Muscle layer of colon (tissue), 2 donors: ENCODE data around the gene MBD2.
"Not testable (repeated sequence)": the region's sequence is repeated elsewhere in the genome, so short reads cannot be mapped to it uniquely, and the experiment has no call there.

Source experiments
- H3K27ac ChIP-seq: one replicate; pipeline ENCODE4 v1.7.0; 2013; ENCODE audit warnings: low read depth, mild to moderate bottlenecking, low read length, moderate library complexity
- H3K27me3 ChIP-seq, 2 donors: one replicate each; pipeline ENCODE4 v1.7.0; 2013; ENCODE audit warnings: low read length in 2 of 2, mild to moderate bottlenecking in 2 of 2; ENCODE audit not compliant: insufficient read depth in 2 of 2, control insufficient read depth in 1 of 2
- H3K36me3 ChIP-seq: one replicate; pipeline ENCODE4 v1.7.0; 2013; ENCODE audit warnings: mild to moderate bottlenecking, low read length; ENCODE audit not compliant: insufficient read depth
- H3K4me1 ChIP-seq: one replicate; pipeline ENCODE4 v1.7.0; 2013; ENCODE audit warnings: mild to moderate bottlenecking, low read length; ENCODE audit not compliant: insufficient read depth
- H3K4me3 ChIP-seq, 2 donors: one replicate each; pipeline ENCODE4 v1.7.0; 2013; ENCODE audit warnings: low read length in 2 of 2, low read depth in 1 of 2, mild to moderate bottlenecking in 1 of 2, moderate library complexity in 1 of 2
- H3K9ac ChIP-seq: one replicate; pipeline ENCODE4 v1.7.0; 2013; ENCODE audit warnings: low read length
- H3K9me3 ChIP-seq: one replicate; pipeline ENCODE4 v1.7.0; 2013; ENCODE audit warnings: mild to moderate bottlenecking, low read length
- donor health status: abdominal sarcoma.
- donor health status: Adenocarcinoma of cecum.

MBD2 gene, protein sequence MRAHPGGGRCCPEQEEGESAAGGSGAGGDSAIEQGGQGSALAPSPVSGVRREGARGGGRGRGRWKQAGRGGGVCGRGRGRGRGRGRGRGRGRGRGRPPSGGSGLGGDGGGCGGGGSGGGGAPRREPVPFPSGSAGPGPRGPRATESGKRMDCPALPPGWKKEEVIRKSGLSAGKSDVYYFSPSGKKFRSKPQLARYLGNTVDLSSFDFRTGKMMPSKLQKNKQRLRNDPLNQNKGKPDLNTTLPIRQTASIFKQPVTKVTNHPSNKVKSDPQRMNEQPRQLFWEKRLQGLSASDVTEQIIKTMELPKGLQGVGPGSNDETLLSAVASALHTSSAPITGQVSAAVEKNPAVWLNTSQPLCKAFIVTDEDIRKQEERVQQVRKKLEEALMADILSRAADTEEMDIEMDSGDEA

DNA sequence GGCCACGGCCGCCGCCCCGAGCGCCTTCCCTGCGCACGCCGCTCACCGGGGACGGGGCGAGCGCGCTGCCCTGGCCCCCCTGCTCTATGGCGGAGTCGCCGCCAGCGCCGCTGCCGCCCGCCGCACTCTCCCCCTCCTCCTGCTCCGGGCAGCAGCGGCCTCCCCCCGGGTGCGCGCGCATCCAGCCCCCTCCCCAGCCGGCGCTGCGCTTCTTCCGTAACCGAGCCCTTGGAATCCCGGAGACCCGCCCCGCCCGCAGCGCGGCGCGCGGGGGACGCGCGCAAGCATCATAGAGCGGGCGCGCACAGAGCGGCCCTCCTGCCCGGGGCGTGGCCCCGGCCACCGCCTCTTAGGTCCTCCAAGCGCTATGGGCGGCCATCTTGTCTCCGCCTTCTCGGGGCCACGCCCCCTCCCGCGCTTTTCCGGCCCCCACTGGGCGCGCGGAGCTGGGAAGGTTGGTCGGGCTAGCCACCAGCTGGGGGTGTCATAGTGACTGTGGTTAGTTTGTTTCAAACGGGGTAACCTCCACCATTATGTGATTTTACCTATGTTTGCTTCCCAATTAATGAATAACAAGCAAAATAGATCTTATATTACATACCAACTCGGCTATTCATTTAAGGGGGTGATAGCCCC is at the start of gene MBD2:
Gene MBD2 (minus strand): TSS at position 291 of the 636 bp plus-strand sequence. CDS start 110 bp downstream, at position 181.
- H3K4me1 ChIP-seq: peaks cover 17% of the 10 kb centered on the region
- H3K9ac ChIP-seq: no peak within 1 kb of the TSS
- peak within 1 kb of the TSS; percentile 59 for H3K27ac ChIP-seq
- no peaks in the 10 kb centered on the region for H3K27me3 ChIP-seq
- peak within 1 kb of the TSS; percentile 71 for H3K4me3 ChIP-seq
- H3K36me3 ChIP-seq: no peaks in the 10 kb centered on the region
- H3K9me3 ChIP-seq: no peaks in the 10 kb centered on the region

DNA sequence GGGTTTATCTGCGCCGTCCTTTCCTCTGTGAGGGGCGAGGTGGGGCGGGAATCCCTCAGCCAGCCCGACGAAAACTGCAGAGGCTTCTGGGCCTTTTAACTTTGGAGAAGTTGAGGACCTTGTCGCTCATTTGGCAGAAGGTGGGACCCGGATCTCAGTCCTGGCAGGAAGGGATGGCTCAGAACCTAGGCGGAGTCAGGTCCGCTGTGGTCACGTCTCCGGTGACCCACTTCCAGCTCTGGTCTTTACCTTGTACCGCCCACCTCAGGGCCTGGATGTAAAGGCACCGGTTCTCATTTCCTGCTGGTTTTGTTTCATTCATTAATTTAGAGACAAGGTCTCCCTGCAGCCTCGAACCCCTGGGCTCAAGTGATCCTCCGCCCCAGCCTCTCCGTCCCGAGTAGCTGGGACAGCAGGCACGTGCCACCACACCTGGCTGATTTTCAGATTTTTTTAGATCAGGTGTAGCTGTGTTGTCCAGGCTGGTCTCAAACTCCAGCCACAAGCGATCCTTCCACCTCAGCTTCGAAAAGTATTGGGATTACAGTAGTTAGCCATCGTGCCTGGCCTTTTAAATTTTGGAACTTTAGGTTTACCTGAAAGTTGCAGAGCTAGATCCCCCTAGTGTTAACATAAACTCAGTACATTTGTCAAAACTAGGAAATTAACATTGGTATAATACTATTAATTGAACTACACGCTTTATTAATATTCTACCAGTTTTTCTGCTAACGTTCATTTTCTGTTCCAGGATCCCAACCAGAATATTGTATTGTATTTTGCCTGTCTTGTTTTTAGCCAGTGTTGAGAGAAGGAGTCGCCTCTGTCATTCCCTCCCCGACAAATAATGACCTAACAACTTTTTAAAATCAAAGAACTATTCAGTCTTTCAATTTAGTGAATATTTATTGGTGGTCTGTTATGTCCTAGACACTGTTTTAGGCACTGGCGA is 45.7 kb upstream of the MBD2 start:
- no peaks in the 10 kb centered on the region for H3K9me3 ChIP-seq
- peaks cover 6% of the 10 kb centered on the region for H3K4me1 ChIP-seq
- peak overlapping the region; percentile 87 for H3K9ac ChIP-seq
- H3K27me3 ChIP-seq: no peaks in the 10 kb centered on the region
- H3K4me3 ChIP-seq: peak overlapping the region; percentile 59 to 98
- peak overlapping the region; percentile 76 for H3K27ac ChIP-seq
- H3K36me3 ChIP-seq: no peaks in the 10 kb centered on the region

DNA sequence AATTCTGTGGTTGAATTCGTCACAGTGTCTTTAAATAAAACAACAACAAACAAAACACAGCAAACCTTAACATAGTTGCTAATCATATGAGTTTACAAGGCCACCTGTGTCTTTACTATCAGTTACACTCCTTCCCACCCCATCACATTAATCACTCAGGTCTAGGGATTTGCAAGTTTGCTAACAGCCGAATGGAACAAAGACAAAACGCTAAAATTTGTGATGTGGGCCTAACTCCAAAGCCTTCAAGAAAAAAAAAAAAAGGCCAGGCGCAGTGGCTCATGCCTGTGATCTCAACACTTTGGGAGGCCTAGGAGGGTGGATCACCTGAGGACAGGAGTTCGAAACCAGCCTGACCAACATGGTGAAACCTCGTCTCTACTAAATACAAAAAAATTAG is 44.3 kb upstream of the MBD2 start:
- peak overlapping the region; percentile 59 to 98 for H3K4me3 ChIP-seq
- no peak overlapping the region for H3K9ac ChIP-seq
- H3K27ac ChIP-seq: no peak overlapping the region
- H3K4me1 ChIP-seq: peaks cover 6% of the 10 kb centered on the region
- no peaks in the 10 kb centered on the region for H3K9me3 ChIP-seq
- H3K36me3 ChIP-seq: no peaks in the 10 kb centered on the region
- no peaks in the 10 kb centered on the region for H3K27me3 ChIP-seq

DNA sequence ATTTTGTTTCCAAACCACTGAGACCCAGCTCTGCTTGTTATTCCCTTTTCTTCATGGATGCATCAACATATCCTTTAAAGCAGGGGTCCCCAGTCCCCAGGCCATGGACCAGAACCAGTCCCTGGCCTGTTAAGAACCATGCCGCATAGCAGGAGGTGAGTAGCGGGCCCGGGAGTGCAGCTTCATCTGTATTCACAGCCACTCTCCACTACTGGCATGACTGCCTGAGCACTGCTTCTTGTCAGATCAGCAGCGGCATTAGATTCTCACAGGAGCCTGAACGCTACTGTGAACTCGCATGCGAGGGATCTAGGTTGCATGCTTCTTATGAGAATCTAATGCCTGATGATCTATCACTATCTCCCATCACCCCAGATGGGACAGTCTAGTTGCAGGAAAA is 43.2 kb upstream of the MBD2 start:
- Histone ChIP-seq H3K4me3 (no peak overlapping the region), H3K27ac (no peak overlapping the region), H3K27me3 (no peaks in the 10 kb centered on the region), H3K9ac (no peak overlapping the region), H3K9me3 (no peaks in the 10 kb centered on the region), H3K36me3 (no peaks in the 10 kb centered on the region), H3K4me1 (peaks cover 6% of the 10 kb centered on the region)

DNA sequence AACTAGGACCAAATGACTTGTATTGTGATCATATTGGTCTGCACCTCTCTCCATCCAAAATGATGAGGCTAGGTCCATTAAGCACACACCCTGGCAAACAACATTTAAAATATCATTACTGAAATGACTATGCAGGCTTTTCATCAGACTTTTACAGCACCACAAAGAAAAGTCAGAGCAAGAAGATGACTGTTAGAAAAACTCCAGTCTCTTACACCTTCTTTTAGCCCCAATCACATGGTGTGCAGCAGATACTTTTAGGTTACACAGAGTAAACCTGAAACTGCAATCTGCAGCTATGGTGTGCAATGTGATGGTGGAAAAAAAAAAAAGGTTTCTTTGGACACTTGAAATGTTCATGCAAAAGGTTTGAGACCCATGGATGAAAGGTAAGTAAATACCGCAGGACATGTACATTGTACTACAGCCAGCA is 39.5 kb upstream of the MBD2 start:
- Histone ChIP-seq H3K4me1 (no peaks in the 10 kb centered on the region), H3K4me3 (no peak overlapping the region), H3K9ac (no peak overlapping the region), H3K9me3 (no peaks in the 10 kb centered on the region), H3K36me3 (no peaks in the 10 kb centered on the region), H3K27me3 (no peaks in the 10 kb centered on the region), H3K27ac (no peak overlapping the region)

DNA sequence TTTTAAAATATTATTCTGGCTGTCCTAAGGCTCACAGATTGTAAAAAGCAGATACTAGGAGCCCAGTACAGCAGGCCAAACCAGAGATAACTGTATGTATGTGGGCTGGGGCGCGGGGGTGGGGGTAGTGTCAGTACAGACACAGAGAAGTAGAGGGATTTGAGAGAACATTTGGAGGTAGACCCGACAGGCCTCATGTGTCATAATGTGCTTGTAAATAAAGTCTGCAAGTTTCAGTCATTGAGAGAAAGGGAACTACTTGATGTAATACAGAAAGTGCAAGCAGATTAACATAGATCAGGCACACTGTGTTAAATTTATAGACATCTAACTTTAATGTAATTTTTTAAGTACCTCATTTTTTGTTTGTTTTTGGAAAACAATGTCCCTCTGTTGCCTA is 37.4 kb upstream of the MBD2 start:
- no peaks in the 10 kb centered on the region for H3K9me3 ChIP-seq

DNA sequence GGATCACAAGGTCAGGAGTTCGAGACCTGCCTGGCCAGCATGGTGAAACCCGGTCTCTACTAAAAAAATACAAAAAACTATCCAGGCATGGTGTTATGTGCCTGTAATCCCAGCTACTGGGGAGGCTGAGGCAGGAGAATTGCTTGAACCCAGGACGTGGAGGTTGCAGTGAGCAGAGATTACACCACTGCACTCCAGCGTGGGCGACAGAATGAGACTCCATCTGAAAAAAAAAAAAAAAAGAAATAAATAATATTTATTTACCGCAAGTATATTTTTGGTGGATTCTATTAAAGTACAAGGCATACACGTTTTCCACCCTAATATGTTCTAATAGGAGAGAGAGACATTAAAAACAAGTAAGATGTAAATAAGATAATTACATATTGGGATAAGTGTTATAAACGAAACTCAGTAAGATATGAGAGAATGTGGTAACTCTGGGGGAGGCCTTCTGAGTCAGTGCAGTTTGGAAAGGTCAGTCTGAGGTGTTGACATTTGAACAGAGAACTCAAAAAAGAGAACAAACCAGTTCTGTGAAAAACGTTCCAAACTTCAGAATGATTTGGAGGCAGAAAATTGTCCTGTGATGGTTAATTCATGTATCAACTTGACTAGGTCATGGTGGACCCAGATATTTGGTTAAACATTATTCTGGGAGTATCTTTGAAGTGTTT is 36.1 kb upstream of the MBD2 start:
- H3K4me3 ChIP-seq: no peak overlapping the region
- H3K9ac ChIP-seq: no peak overlapping the region
- H3K9me3 ChIP-seq: no peaks in the 10 kb centered on the region
- H3K27me3 ChIP-seq: no peaks in the 10 kb centered on the region
- H3K36me3 ChIP-seq: no peaks in the 10 kb centered on the region
- no peaks in the 10 kb centered on the region for H3K4me1 ChIP-seq
- no peak overlapping the region for H3K27ac ChIP-seq

More for the DNA sequence above, 37.4 kb upstream of the MBD2 start:
- Histone ChIP-seq H3K4me3 (no peak overlapping the region), H3K36me3 (no peaks in the 10 kb centered on the region), H3K27me3 (no peaks in the 10 kb centered on the region), H3K27ac (no peak overlapping the region), H3K9ac (no peak overlapping the region), H3K4me1 (no peaks in the 10 kb centered on the region)

DNA sequence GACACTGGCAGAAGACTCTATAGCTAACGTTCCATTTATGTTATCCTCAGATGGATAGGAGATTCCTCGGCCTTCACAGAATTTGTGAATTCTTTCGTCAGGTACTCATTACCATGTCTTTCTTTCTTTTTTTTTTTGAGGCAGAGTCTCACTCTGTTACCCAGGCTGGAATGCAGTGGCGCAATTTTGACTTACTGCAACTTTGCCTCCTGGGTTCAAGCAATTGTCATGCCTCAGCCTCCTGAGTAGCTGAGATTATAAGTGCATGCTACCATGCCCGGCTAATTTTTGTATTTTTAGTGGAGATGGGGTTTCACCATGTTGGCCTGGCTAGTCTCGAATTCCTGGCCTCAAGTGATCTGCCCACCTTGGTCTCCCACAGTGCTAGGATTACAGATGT is 33.3 kb upstream of the MBD2 start:
- not testable (repeated sequence) for H3K4me1 ChIP-seq, H3K36me3 ChIP-seq, H3K9me3 ChIP-seq, H3K9ac ChIP-seq, H3K4me3 ChIP-seq, H3K27me3 ChIP-seq, H3K27ac ChIP-seq

DNA sequence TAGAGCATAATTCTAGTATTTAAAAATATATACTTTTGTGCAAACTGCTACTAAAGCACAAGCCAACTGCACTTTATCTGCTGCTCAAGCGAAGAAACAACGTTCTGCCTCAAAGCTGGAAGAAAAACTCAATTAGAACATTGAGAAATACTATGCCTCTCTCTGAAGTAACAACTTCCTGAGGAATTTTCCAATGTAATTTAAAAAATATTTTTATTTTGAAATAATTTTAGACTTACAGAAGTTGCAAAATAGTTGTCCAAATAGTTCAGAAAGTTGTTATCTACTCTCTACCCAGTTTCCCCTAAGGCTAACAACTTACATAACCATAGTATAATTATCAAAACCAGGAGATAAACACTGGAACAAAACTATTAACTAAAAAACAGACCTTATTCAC is 32.5 kb upstream of the MBD2 start:
- Histone ChIP-seq H3K4me3 (no peak overlapping the region), H3K36me3 (no peaks in the 10 kb centered on the region), H3K27me3 (no peaks in the 10 kb centered on the region), H3K9me3 (no peaks in the 10 kb centered on the region), H3K27ac (no peak overlapping the region), H3K9ac (no peak overlapping the region), H3K4me1 (no peaks in the 10 kb centered on the region)

DNA sequence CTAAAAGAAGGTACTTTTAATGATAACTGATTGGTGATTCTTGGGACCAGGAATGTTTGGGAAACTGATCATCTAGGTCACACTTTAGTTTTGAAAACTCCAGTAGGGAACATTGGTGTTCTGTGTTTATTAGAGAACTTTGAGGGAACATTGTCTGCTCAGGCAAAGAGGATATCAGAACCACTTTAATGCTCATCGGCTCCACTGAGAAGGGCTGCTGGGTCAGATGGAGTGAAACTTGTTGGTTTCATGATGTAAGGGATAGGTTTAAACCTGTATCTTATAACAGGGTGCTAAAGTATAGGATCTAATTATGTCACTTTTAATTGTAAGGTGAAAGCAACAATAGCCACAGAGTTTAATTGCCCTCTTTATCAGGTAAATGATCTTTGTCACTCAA is 30.7 kb upstream of the MBD2 start:
- Histone ChIP-seq H3K27me3 (no peaks in the 10 kb centered on the region), H3K27ac (no peak overlapping the region), H3K9me3 (no peaks in the 10 kb centered on the region), H3K4me3 (no peak overlapping the region), H3K9ac (no peak overlapping the region), H3K36me3 (no peaks in the 10 kb centered on the region), H3K4me1 (no peaks in the 10 kb centered on the region)
